ENCODE data around the gene CENPO.

GRCh38 chr2:24840164-24840869, 47.1 kb downstream of the CENPO start:
- TF ChIP-seq SP1 (IDR thresholded peaks at IDR 0.05) (no peak), FOXK2 (IDR thresholded peaks at IDR 0.05) (no peak), NFRKB (IDR thresholded peaks at IDR 0.05) (no peak), ARNT (IDR thresholded peaks at IDR 0.05) (no peak), ELF4 (IDR thresholded peaks at IDR 0.05) (no peak), TARDBP (IDR thresholded peaks at IDR 0.05) (no peak), SUZ12 (IDR thresholded peaks at IDR 0.05) (no peak), LEF1 (IDR thresholded peaks at IDR 0.05; ENCODE audit: borderline replicate concordance) (no peak), FOXM1 (IDR thresholded peaks at IDR 0.05; ENCODE audit: borderline replicate concordance) (no peak), CTBP1 (IDR thresholded peaks at IDR 0.05; ENCODE audit: borderline replicate concordance) (no peak), PKNOX1 (IDR thresholded peaks at IDR 0.05) (no peak), HDGF (IDR thresholded peaks at IDR 0.05; ENCODE audit: borderline replicate concordance) (no peak)
